Activated naive CD8-positive, alpha-beta T cell treated with anti-CD3 and anti-CD28 coated beads, Interleukin-2, amount 10 ng/mL, durations not matched to agents 7 days and 5 days (primary cell): ENCODE measurements around the gene PRR3. TPM values are rescaled to one million over a fixed set of nuclear protein-coding genes. Genes with fewer than 3 reads are reported as not detected.
"Not testable (repeated sequence)": the region's sequence is repeated elsewhere in the genome, so short reads cannot be mapped to it uniquely, and the experiment has no call there.

Experiments used
- ATAC-seq: fragments of 150-1000 bp; cut with Tn5 transposase; one replicate; pipeline ENCODE4 v1.10.0; 2021; ENCODE audit warnings: low read depth, moderate library complexity
- POLR2A ChIA-PET: fragments of 350-600 bp; sonication (Branson Sonifier 250); formaldehyde crosslinking; loops from one replicate; lab custom pipeline; 2021; ENCODE audit warnings: antibody characterized with exemption; lab: Charles Lee
- DNase-seq: peaks from one replicate; pipeline ENCODE4 v3.0.0; 2021
- H3K27ac Mint-ChIP-seq: one replicate; pipeline ENCODE4 v1.8.0; 2022; ENCODE audit warnings: mild to moderate bottlenecking, mixed read lengths
- H3K27me3 Mint-ChIP-seq: one replicate; pipeline ENCODE4 v1.8.0; 2022; ENCODE audit warnings: mild to moderate bottlenecking, moderate library complexity, mixed read lengths
- H3K36me3 Mint-ChIP-seq: one replicate; pipeline ENCODE4 v1.8.0; 2021; ENCODE audit warnings: mild to moderate bottlenecking, mixed read lengths
- H3K4me1 Mint-ChIP-seq: one replicate; pipeline ENCODE4 v1.8.0; 2021; ENCODE audit warnings: mixed read lengths
- H3K4me3 Mint-ChIP-seq: one replicate; pipeline ENCODE4 v1.8.0; 2022; ENCODE audit warnings: mild to moderate bottlenecking, moderate library complexity, mixed read lengths
- H3K9me3 Mint-ChIP-seq: one replicate; pipeline ENCODE4 v1.8.0; 2021; ENCODE audit warnings: mixed read lengths
- total RNA-seq, 2 experiments: library from RNA; stranded (reverse); gene quantifications; one replicate each; pipeline ENCODE4 v1.2.3, GENCODE V29; 2021

Gene PRR3
- total RNA-seq, 2 experiments from 2014 or later = 19.9 to 22.5 TPM

DNA sequence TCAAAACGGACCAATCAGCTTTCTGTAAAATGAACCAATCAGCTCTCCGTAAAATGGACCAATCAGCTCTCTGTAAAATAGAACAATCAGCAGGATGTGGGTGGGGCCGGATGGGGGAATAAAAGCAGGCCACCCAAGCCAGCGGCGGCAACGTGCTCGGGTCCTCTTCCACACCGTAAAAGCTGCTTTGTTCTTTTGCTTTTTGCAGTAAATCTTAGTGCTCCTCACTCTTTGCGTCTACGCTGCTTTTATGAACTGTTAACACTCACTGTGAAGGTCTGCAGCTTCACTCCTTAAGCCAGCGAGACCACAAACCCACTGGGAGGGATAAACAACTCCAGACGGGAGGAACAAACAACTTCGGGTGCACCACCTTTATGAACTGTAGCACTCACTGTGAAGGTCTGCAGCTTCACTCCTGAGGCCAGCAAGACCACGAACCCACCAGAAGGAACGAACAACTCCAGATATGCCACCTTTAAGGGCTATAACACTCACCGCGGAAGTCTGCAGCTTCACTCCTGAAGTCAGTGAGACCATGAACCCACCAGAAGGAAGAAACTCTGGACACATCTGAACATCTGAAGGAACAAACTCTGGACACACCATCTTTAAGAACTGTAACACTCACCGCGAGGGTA, 38.5 kb upstream of the PRR3 start:
- peak; percentile 61 for DNase-seq
- POLR2A ChIA-PET = interaction anchor here (0.5 to 11.6 kb wide), 8 partner anchors 9 to 217 kb away, joined by 3 to 286 read pairs (median 5); no protein-coding TSS in a partner anchor
- H3K9me3 Mint-ChIP-seq = peaks cover 24% of the 10 kb centered on the region
- ATAC-seq, H3K27me3 Mint-ChIP-seq: not testable (repeated sequence)
- peak overlapping the region; percentile 59 for H3K4me3 Mint-ChIP-seq
- peaks cover 24% of the 10 kb centered on the region for H3K4me1 Mint-ChIP-seq
- H3K27ac Mint-ChIP-seq = peak overlapping the region; percentile 76
- peaks cover 28% of the 10 kb centered on the region for H3K36me3 Mint-ChIP-seq

DNA sequence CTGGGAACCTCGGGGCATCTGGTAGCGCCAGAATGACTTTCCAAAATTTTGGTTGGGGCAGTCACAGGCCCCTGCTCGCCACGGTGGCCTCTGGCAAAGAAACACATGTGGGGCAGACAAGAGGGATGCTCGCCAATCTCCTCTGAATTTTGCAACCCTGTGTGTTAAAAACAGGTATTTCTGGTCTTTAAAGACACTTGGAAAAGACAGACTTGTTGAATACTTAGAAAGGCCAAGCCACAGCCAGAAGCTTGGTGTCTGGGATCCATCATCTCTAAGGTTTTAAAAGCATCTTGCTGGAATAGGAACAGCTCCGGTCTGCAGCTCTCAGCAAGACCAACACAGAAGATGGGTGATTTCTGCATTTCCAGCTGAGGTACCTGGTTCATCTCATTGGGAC, 36.6 kb upstream of the PRR3 start:
- ATAC-seq (no peak), DNase-seq (no peak)
- Mint-ChIP-seq H3K27me3 (no peaks in the 10 kb centered on the region), H3K4me3 (no peak overlapping the region), H3K27ac (no peak overlapping the region), H3K36me3 (peaks cover 33% of the 10 kb centered on the region), H3K4me1 (peaks cover 12% of the 10 kb centered on the region), H3K9me3 (peaks cover 29% of the 10 kb centered on the region)
- POLR2A ChIA-PET = no interaction called here

DNA sequence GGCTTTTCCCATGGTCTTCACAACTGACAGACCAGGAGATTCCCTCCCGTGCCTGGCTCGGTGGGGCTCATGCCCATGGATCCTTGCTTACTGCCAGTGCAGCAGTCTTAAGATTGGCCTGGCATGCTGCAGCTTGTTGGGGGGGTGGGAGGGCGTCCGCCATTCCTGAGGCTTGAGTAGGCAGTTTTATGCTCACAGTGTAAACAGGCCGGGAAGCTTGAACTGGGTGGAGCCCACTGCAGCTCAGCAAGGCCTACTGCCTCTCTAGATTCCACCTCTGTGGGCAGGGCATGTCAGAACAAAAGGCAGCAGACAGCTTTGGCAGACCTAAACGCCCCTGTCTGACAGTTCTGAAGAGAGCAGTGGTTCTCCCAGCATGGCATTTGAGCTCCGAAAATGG, 36.0 kb upstream of the PRR3 start:
- H3K27me3 Mint-ChIP-seq, H3K4me3 Mint-ChIP-seq, H3K27ac Mint-ChIP-seq, DNase-seq, ATAC-seq: not testable (repeated sequence)
- H3K36me3 Mint-ChIP-seq = peaks cover 36% of the 10 kb centered on the region
- H3K9me3 Mint-ChIP-seq = peaks cover 29% of the 10 kb centered on the region
- POLR2A ChIA-PET = interaction anchor here (0.8 kb wide), 1 partner anchor 31 kb away, joined by 3 read pairs; no protein-coding TSS in a partner anchor
- H3K4me1 Mint-ChIP-seq = peaks cover 13% of the 10 kb centered on the region

DNA sequence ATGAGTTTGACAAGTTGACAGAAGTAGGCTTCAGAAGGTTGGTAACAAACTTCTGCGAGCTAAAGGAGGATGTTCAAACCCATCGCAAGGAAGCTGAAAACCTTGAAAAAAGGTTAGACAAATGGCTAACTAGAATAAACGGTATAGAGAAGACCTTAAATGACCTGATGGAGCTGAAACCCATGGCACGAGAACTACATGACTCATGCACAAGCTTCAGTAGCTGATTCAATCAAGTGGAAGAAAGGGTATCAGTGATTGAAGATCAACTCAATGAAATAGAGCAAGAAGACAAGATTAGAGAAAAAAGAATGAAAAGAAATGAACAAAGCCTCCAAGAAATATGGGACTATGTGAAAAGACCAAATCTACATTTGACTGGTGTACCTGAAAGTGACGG, 35.1 kb upstream of the PRR3 start:
- not testable (repeated sequence) for H3K4me3 Mint-ChIP-seq, ATAC-seq, H3K27me3 Mint-ChIP-seq, H3K27ac Mint-ChIP-seq, DNase-seq
- H3K36me3 Mint-ChIP-seq = peaks cover 35% of the 10 kb centered on the region
- peaks cover 10% of the 10 kb centered on the region for H3K4me1 Mint-ChIP-seq
- POLR2A ChIA-PET = interaction anchor here (0.8 kb wide), 1 partner anchor 32 kb away, joined by 3 read pairs; no protein-coding TSS in a partner anchor
- peaks cover 29% of the 10 kb centered on the region for H3K9me3 Mint-ChIP-seq

DNA sequence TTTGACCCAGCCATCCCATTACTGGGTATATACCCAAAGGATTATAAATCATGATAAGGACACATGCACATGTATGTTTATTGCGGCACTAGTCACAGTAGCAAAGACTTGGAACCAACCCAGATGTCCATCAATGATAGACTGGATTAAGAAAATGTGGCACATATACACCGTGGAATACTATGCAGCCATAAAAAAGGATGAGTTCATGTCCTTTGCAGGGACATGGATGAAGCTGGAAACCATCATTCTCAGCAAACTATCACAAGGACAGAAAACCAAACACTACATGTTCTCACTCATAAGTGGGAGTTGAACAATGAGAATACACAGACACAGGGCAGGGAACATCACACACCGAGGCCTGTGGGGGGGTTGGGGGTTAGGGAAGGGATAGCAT, 30.7 kb upstream of the PRR3 start:
- H3K27ac Mint-ChIP-seq, DNase-seq, H3K4me3 Mint-ChIP-seq, POLR2A ChIA-PET, H3K27me3 Mint-ChIP-seq, ATAC-seq: not testable (repeated sequence)
- peaks cover 15% of the 10 kb centered on the region for H3K9me3 Mint-ChIP-seq
- peaks cover 12% of the 10 kb centered on the region for H3K4me1 Mint-ChIP-seq
- peaks cover 24% of the 10 kb centered on the region for H3K36me3 Mint-ChIP-seq

DNA sequence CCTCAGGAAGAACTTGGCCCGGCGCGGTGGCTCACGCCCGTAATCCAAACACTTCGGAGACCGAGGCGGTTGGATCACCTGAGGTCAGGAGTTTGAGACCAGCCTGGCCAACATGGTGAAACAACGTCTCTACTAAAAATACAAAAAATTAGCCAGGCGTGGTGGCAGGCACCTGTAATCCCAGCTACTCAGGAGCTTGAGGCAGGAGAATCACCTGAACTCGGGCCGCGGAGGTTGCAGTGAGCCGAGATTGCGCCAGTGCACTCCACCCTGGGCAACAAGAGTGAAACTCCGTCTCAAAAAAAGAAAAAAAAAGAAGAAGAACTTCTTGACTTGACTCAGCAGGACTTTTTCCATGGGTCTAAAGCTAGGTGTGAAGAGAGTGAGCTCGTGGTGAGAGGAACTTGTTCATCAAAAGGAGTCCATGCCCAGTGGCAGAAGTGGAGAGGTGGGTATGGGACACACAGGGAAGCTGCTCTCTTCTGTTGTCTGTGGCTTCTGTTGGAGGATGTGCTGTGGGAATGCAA, 27.7 kb upstream of the PRR3 start:
- H3K36me3 Mint-ChIP-seq, H3K27me3 Mint-ChIP-seq, DNase-seq, H3K4me3 Mint-ChIP-seq, H3K9me3 Mint-ChIP-seq: not testable (repeated sequence)
- peak overlapping the region; percentile 42 for H3K27ac Mint-ChIP-seq
- peaks cover 18% of the 10 kb centered on the region for H3K4me1 Mint-ChIP-seq
- ATAC-seq = peak; percentile 41
- POLR2A ChIA-PET = interaction anchor here (1.2 to 6.8 kb wide), 6 partner anchors 11 to 85 kb away, joined by 3 to 124 read pairs (median 6); no protein-coding TSS in a partner anchor

DNA sequence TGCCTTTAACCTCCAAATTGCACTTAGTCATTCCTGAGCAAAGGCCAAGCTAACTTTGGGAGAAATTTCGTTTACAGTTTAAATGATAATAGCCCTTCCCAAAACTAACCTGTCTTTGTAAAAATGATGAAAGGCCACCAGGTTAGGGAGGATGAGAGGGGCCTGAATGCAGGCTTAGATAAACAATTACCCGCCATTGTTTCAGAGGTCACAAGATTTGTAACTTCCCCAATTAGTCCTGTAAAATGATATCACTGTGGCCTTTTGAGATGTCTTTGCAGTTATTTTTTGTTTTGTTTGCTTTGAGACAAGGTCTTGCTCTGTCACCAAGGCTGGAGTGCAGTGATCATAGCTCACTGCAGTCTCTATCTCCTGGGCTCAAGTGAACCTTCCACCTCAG, 27.1 kb upstream of the PRR3 start:
- Mint-ChIP-seq H3K36me3 (peaks cover 8% of the 10 kb centered on the region), H3K27ac (peak overlapping the region; percentile 49), H3K4me3 (no peak overlapping the region), H3K9me3 (peaks cover 3% of the 10 kb centered on the region), H3K27me3 (no peaks in the 10 kb centered on the region), H3K4me1 (peaks cover 18% of the 10 kb centered on the region)
- POLR2A ChIA-PET = interaction anchor here (1.2 to 6.8 kb wide), 6 partner anchors 11 to 85 kb away, joined by 3 to 124 read pairs (median 6); no protein-coding TSS in a partner anchor
- no peak for DNase-seq
- ATAC-seq = no peak

DNA sequence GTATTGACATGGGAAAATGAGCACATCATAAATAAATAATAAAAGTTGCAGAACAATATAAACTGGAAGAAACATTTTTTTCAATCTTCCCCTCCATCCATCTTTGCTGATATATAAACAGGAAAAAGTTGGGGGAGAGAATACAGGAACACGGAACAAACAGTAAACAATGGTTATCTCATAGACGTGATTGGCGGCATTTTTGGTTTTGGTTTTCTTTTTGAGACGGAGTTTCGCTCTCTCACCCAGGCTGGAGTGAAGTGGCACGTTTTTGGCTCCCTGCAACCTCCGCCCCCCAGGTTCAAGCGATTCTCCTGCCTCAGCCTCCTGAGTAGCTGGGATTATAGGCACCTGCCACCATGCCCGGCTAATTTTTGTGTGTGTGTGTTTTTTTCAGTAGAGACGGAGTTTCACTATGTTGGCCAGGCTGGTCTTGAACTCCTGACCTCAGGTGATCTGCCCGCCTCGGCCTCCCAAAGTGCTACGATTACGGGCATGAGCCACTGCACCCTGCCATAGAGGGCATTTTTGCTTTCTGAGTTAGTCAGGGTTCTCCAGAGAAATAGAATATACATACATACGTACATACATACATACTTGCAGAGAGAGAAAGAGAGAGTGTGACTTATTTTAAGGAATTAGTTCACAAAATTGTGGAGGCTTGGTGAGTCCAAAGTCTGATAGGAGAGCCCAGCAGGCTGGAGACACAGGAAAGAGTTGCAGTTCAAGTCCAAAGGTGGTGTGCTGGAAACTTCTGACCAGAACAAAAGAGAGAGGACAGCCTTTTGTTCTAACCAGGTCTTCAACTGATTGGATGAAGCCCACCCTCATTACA, 23.4 kb upstream of the PRR3 start:
- POLR2A ChIA-PET = interaction anchor here (1.7 to 6.8 kb wide), 2 partner anchors 32 to 41 kb away, joined by 9 to 124 read pairs; no protein-coding TSS in a partner anchor

DNA sequence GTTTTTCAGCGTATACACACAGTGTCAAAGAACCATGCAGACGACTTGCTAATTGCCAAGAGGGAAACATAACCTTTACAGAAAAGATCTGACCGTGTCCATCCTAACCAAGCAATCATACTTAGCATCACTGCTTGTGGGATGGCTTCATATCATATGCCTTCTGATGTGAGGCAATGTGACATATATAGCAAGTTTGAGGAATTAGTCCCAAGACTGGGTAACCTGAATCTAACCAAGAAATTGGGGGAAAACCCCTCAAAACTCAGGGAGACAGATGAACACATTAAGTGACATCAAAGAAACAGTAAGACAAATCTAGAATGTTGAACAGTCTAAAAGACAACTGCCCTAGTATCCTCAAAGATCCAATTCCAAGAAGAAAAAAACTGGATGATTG, 19.2 kb upstream of the PRR3 start:
- H3K27ac Mint-ChIP-seq = no peak overlapping the region
- H3K9me3 Mint-ChIP-seq = no peaks in the 10 kb centered on the region
- no peaks in the 10 kb centered on the region for H3K27me3 Mint-ChIP-seq
- POLR2A ChIA-PET = no interaction called here
- H3K4me3 Mint-ChIP-seq = no peak overlapping the region
- ATAC-seq = no peak
- H3K4me1 Mint-ChIP-seq = peaks cover 14% of the 10 kb centered on the region
- no peaks in the 10 kb centered on the region for H3K36me3 Mint-ChIP-seq
- no peak for DNase-seq

More for the DNA sequence above, 23.4 kb upstream of the PRR3 start:
- Mint-ChIP-seq H3K4me3 (no peak overlapping the region), H3K9me3 (no peaks in the 10 kb centered on the region), H3K4me1 (peaks cover 11% of the 10 kb centered on the region), H3K27ac (no peak overlapping the region), H3K27me3 (no peaks in the 10 kb centered on the region), H3K36me3 (peaks cover 3% of the 10 kb centered on the region)
- DNase-seq = no peak
- ATAC-seq = no peak

DNA sequence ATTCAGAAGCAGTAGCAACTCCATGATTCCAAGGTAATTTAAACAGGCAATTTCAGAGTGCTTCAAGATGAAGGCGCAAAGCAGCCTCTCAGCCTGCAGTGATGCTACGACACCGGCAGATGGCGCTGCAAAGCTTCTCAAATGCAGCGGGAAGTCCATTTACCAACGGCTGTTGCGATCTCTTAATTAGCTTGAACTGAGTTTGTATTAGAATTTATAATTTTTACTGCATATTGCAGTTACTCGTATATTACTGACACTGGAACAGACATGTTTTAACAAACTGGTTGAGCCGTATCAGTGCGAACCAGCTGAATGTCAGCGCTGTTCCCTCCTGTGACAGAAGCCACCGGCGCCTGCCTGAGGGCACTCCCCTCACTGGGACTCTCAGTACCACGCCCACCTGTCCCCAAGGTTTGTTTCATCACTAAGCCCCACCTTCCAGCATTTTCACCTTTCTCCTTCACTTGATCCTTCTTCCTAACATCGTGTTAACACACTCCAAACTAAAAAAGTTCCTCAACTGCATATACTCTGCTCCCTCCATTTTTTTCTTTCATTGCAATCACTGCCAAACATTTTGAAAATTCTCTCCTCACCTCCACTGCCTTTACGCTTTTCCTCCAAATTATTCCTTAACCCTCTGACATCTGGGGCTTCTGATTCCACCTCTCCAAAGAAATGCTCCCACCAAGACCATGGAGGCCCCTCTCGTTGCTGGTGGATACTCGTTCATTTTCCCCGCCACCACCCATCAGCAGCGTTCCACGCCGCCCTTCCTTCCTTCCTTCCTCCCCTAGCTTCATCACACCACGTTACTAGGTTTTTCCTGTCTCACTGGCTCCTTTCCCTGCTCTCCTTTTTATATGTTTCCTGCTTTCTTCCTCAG, 15.3 kb upstream of the PRR3 start:
- DNase-seq (peak; percentile 82), ATAC-seq (peak; percentile 71)
- POLR2A ChIA-PET = interaction anchor here (0.5 to 4.8 kb wide), 17 partner anchors 9 to 1123 kb away, joined by 3 to 54 read pairs (median 4); partner anchors contain the start of genes ABCF1, GNL1, GPANK1 and PRR3
- Mint-ChIP-seq H3K36me3 (peaks cover 4% of the 10 kb centered on the region), H3K4me3 (peak overlapping the region; percentile 74), H3K4me1 (peaks cover 28% of the 10 kb centered on the region), H3K27me3 (no peaks in the 10 kb centered on the region), H3K9me3 (no peaks in the 10 kb centered on the region), H3K27ac (peak overlapping the region; percentile 71)

DNA sequence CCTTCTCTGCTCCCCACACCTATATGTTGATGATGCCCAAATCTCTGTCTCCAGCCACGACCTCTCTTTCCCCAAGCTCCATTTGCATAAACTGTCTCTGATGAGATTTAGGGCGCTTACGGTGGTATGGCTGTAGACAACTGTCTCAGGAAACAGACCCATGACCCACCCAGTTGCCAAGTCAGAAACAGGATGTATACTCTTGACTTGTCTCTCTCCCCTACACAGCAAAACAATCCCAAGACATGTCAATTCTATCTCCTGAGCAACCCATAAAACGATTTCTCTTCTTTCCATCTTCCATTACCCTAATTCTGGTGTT, 14.7 kb upstream of the PRR3 start:
- no peak for DNase-seq
- Mint-ChIP-seq H3K4me1 (peaks cover 28% of the 10 kb centered on the region), H3K27ac (peak overlapping the region; percentile 71), H3K27me3 (no peaks in the 10 kb centered on the region), H3K36me3 (peaks cover 4% of the 10 kb centered on the region), H3K4me3 (peak overlapping the region; percentile 74), H3K9me3 (no peaks in the 10 kb centered on the region)
- POLR2A ChIA-PET = interaction anchor here (0.7 to 4.8 kb wide), 13 partner anchors 10 to 603 kb away, joined by 3 to 54 read pairs (median 4); partner anchors contain the start of genes ABCF1, GNL1 and PRR3
- ATAC-seq = peak; percentile 62

DNA sequence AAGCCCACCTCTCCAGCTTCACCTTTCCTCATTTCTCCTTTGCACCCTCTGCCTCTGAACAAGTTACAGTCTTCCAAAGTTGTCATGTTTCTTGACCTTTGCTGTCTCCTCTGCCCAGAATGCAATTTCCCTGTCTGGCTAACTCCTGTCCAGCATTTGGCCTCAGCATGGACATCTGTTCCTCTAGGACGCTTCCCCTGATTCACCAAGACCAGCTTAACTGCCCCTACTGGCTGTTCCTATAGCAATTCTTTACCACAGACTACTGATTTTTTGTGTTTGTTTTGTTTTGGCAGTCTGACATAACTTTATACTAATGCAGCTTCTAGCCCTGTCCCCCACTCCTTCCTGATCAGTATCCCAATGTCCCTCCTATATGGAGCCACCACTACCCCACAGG, 14.2 kb upstream of the PRR3 start:
- ATAC-seq = no peak
- POLR2A ChIA-PET = interaction anchor here (1.0 to 4.8 kb wide), 6 partner anchors 14 to 187 kb away, joined by 3 to 54 read pairs (median 6); partner anchors contain the start of genes ABCF1, GNL1 and PRR3
- DNase-seq = no peak
- H3K27ac Mint-ChIP-seq = peak overlapping the region; percentile 71
- H3K4me1 Mint-ChIP-seq = peaks cover 28% of the 10 kb centered on the region
- H3K27me3 Mint-ChIP-seq = no peaks in the 10 kb centered on the region
- peak overlapping the region; percentile 74 for H3K4me3 Mint-ChIP-seq
- no peaks in the 10 kb centered on the region for H3K9me3 Mint-ChIP-seq
- peaks cover 4% of the 10 kb centered on the region for H3K36me3 Mint-ChIP-seq
